GM18505 (cell line): ENCODE measurements around the gene HBP1.
"Not testable (repeated sequence)": the region's sequence is repeated elsewhere in the genome, so short reads cannot be mapped to it uniquely, and the experiment has no call there.

ENCODE experiments used
- ATAC-seq: cut with Tn5 transposase; IDR thresholded peaks from one replicate; pipeline ENCODE4 v1.9.1; 2021; ENCODE audit not compliant: unreplicated experiment
- POLR2A ChIP-seq: IDR thresholded peaks from 4 replicates; pipeline ENCODE4 v1.6.1; 2011; ENCODE audit warnings: borderline replicate concordance; ENCODE audit not compliant: insufficient read depth, insufficient read length; ENCODE audit errors: extremely low read depth

The HBP1 gene

DNA sequence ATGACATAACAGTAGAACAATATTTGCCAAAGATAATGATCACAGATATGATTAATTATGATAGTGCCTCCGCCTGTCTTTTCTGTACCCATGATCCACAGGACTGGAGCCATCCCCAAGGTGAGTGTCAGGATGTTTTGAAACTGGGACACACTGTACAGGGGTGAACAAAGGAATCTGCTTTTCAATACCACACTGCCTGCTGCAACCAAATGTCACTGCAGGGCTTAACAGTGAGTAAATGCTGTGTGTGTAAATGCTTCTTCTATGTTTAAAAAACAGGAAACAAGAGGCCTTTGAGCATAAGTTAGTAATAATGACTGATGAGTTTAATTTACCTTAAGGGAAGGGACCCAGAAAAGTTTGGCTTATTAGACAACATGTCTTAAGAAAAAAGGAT, 65.2 kb downstream of the HBP1 start:
- no peak for ATAC-seq
- TF ChIP-seq POLR2A: no peak

DNA sequence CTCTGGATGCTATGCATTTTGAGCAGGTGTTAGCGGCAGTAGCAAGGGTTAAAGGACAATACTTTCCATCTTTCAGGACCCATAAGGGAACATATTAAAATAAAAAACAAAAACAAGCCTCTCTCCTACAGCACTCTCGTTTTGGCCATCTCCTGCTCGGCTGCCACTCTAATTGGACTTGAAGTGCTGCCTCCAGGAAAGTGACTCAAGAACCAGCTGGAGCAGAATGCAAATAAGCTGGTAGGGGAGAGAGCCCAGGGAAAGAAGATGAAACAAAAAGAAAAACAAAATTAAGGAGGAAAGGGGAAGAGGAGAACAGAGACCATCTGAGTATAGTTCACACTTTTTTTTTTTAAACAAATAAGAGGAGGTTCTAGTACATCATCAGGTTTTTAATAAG, 65.6 kb downstream of the HBP1 start:
- ATAC-seq: no peak
- TF ChIP-seq POLR2A: no peak

GRCh38 chr7:107236862-107237261, 68.1 kb downstream of the HBP1 start:
- ATAC-seq: no peak
- TF ChIP-seq POLR2A: no peak

GRCh38 chr7:107237451-107237850, 68.6 kb downstream of the HBP1 start:
- no peak for ATAC-seq
- TF ChIP-seq POLR2A: no peak

DNA sequence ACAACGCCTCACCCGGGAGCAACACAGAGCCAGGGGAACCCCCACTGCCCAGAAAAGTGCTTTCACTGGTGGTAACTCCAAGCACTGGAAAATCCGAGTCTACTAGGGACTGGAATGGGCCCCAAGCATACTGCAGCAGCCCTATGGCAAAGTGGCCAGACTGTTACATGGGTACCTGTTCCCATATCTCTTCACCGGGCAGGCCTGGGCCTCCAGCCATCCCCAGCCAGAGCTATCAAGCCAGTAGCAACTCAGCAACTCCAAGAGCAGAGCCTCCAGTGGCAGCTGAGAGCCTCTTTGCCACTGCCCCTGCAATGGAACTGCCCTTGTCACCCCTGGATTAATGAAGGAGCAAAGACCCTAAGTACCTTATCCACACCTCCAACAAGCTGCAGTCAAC, 73.5 kb downstream of the HBP1 start:
- TF ChIP-seq POLR2A: no peak
- ATAC-seq: no peak

- no peak for TF ChIP-seq POLR2A
- no peak for ATAC-seq
Observed at GRCh38 chr7:107244613-107245012, 75.8 kb downstream of the HBP1 start.

DNA sequence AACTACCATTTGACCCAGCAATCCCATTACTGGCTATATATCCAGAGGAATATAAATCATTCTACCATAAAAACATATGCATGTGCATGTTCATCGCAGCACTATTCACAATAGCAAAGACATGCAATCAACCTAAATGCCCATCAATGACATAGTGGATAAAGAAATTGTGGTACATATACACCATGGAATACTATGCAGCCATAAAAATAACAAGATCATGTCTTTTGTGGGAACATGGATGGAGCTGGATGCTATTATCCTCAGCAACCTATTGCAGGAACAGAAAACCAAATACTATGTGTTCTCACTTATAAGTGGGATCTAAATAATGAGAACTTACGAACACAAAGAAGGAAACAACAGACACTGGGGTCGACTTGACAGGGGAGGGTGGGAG, 78.0 kb downstream of the HBP1 start:
- not testable (repeated sequence) for ATAC-seq

DNA sequence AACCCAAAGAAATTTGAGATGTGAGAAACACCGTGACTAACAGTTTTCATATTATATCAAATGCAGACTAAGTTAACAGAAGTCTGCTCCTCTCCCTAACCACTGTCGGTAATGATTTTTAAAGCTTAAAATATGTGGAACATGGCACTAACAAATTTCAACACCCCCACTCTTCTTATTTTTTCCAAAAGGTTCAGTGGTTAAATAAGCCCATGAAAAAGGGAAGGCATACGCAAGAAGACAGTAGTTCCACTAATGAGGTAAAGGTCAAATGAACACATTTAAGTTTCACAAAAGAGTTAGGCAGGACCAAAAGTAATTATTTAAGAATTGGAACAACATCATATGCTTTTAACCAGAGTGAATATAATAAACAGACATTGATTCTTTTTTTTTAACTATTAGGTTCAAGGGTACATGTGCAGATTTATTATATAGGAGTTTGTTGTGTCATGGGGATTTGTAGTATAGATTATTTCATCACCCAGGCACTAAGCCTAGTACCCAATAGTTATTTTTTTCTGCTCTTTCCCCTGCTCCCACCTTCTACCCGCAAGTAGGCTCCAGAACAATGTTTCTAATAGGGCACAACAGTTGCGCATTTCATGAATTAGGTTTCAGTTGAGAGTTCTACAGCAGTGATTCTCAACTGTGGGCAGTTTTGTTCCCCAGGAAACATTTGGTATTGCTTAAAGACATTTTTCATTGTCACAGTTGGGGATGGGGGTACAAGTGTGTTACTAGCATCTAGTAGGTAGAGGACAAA, 79.9 kb downstream of the HBP1 start:
- no peak for ATAC-seq
- TF ChIP-seq POLR2A: no peak

DNA sequence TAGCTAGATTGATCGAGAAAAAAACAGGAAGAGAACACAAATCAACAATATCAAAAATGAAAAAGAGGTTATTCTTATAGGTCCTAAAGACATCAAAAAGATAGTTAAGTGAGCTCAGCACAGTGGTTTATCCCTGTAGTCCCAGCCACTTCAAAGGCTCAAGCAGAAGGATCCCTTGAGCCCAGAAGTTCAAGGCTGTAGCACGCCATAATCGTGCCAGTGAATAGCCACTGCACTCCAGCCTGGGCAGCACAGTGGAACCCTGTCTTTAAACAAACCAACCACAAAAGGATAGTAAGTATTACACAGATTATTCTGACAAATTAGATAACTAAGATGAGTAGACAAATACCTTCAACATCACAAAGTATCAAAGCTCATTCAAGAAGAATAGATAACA, 83.2 kb downstream of the HBP1 start:
- ATAC-seq: no peak
- TF ChIP-seq POLR2A: no peak
